HUDEP-2 (cell line): Measurements from ENCODE around the gene KHSRP.

Experiments
- DNase-seq, 76 experiments: peaks; one replicate each; lab custom pipeline; 2025; ENCODE audit not compliant: unreplicated experiment in 76 of 76; lab: John Stamatoyannopoulos, UW

KHSRP gene, protein sequence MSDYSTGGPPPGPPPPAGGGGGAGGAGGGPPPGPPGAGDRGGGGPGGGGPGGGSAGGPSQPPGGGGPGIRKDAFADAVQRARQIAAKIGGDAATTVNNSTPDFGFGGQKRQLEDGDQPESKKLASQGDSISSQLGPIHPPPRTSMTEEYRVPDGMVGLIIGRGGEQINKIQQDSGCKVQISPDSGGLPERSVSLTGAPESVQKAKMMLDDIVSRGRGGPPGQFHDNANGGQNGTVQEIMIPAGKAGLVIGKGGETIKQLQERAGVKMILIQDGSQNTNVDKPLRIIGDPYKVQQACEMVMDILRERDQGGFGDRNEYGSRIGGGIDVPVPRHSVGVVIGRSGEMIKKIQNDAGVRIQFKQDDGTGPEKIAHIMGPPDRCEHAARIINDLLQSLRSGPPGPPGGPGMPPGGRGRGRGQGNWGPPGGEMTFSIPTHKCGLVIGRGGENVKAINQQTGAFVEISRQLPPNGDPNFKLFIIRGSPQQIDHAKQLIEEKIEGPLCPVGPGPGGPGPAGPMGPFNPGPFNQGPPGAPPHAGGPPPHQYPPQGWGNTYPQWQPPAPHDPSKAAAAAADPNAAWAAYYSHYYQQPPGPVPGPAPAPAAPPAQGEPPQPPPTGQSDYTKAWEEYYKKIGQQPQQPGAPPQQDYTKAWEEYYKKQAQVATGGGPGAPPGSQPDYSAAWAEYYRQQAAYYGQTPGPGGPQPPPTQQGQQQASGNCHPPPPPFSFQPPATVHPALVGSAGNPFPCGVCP

DNA sequence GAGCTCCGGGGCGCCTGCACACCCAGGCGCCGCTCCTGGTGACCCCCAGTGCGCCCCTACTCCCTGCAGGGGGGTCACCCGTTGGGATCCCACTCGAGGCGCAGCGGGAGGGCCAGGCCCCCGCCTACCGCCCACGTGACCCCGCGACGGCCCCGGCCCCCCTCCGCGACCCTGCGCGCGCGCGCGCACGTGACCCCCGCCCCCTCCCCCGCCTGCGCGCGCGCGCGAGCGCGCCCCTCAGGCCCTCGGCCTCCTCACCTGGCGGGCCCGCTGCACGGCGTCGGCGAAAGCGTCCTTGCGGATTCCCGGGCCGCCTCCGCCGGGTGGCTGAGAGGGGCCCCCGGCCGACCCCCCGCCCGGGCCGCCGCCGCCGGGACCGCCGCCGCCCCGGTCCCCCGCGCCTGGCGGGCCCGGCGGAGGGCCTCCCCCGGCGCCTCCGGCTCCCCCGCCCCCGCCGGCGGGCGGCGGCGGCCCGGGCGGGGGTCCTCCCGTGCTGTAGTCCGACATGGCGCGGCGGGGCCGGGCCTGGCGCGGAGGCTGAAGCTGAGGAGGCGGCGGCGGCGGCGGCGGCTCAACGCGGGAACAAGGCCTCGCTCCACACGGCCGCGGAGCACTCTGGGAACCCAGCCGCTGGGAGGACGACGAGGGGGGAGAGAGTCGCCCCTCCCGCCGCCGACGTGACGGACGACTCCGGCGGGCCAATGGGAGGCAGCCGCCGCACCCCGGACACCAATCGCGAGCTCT lies at the start of gene KHSRP:
TSS of gene KHSRP (minus strand) at position 617 of the 744 bp plus-strand sequence. CDS start at position 507, 110 bp downstream.
- DNase-seq, result peak in 10 of 76 experiments; percentile 12 to 39 (median 24)

DNA sequence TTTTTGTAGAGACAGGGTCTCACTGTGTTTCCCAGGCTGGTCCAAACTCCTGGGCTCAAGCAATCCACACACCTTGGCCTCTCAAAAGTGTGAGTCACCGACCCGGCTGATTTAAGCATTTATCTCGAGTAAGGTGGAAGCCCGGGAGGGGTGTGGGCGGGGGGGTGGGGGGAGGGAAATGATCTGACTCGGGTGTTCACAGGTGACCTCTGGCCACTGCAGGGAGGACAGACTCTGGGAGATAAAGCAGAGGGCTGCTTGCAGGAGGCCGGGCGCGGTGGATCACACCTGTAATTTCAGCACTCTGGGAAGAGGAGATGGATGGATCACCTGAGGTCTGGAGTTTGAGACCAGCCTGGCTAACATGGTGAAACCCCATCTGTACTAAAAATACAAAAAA lies 49.0 kb upstream of the KHSRP start:
- no peak for DNase-seq

DNA sequence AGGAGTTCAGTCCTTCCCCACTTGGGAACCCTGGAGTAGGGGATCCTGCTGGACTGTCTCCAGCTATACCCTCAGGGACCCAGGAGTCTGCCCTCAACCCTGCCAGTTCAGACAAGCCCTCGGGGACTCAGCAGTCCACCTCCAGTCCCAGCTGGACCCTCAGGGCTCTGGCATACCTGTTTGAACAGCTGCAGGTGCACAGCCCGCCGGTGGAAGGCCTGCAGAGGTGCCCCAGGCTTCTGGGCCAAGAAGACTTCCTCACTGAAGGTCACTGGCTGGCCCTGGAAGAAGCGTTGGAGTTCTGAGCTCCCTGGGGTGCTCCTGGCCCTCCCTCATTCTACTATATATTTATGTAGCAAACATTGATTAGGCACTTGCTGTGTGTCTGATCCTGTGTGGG lies 48.1 kb upstream of the KHSRP start:
- no peak for DNase-seq

DNA sequence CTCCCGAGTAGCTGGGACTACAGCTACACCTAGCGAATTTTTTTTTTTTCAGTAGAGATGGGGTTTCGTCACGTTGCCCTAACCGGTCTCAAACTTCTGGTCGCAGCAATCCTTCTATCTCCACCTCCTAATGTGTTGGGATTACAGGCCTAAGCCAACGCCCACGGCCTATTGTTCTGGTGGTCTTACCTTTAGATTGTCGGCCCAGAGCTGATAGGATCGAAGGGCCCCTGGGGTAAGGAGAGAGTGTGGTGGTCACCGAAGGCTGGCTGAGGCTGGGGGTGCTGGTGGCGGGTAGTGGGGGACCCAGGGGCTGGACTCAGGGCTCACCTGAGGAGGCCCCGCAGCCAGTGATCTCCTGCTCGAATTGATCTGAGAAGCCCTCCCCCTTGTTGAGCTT lies 46.5 kb upstream of the KHSRP start:
- no peak for DNase-seq

DNA sequence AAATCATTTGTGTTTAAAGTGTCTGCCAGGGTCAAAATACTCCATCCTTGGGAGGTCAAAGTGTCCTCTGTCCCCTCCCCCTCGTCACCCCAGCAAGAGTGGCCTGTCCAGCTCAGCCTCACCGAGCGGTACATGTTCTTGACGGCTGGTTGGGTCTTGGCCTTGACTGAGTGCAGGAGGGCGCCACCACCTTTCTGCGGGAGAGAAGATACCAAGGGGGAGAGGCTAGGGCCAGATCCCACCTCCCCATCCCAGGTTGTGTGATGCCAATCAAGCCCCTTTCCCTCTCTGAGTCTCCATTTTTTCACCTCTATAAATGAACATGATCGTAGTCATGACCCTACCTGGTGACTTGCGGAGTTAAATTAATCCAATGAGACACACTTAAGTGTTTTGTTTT lies 45.6 kb upstream of the KHSRP start:
- no peak for DNase-seq

DNA sequence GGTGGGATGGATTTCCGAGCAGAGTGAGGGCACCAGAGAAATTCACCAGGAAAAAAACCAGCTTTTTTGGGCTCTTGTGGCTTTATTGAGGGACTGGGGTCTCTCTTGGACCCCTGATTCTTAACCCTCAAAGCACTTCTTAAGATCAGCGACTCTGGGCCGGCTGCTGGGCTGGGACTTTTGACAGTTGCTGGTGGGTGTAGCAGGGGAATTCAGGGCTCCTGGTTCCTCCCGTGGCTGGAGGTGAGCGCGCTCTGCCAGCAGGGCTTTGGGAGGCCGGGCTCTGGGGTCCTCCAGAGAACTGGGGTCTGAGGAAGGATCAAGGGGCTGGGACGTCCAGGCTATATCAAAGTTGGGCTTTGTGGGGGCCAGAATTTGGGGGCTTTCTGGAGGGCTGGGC lies 42.8 kb upstream of the KHSRP start:
- no peak for DNase-seq

DNA sequence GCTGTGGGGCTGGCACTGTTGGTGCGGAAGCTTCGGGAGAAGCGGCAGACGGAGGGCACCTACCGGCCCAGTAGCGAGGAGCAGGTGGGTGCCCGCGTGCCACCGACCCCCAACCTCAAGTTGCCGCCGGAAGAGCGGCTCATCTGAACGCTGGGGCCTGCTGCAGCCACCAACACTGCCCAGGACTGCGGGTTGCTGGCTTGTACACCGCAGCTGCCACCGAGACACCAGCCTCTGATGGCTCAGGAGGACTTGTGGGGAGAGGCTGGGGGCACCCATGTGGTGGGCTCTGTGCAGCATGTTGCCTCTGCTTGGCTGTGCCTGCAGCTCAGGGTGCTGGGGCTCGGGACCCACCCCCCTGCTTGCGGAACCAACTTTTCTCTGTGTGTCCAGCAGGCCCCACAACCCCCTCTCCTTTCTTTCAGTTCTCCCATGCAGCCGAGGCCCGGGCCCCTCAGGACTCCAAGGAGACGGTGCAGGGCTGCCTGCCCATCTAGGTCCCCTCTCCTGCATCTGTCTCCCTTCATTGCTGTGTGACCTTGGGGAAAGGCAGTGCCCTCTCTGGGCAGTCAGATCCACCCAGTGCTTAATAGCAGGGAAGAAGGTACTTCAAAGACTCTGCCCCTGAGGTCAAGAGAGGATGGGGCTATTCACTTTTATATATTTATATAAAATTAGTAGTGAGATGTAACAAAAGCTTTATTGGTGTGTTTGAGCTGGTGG lies 42.1 kb upstream of the KHSRP start:
- no peak for DNase-seq

DNA sequence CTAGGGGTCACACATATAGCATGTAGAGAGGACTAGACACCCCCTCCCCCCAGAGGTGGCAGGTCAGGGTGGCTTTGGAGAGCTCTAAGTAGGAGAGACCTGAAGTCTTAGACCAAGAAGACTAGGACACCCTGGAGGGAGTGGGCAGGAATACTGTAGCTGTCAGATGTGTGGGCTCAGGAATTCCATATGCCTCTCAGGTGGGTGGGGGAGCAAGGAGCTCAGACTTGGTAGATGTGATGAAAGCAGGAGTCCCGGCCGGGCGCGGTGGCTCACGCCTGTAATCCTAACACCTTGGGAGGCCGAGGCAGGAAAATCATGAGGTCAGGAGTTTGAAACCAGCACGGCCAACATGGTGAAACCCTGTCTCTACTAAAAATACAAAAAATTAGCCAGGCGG lies 41.1 kb upstream of the KHSRP start:
- no peak for DNase-seq

DNA sequence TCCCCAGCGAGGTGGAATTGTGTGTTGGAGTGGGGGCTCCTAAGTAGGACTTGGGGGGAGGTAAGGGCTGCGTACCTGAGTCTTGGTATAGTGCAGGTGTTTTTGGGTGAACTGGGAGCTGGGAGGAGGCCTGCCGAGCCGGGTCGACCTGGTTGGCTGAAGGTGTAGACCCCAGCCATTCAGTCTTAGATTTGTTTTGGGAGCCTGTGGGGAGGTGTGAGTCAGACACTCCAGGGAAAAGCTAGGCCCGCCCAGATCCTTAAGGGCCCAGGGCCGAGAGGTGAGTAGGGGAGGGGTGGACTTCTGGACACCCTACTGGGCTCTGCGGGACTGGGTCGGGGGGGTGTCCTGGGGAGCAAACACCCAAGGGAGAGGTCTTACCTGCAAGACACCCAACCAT lies 40.4 kb upstream of the KHSRP start:
- DNase-seq, result no peak

DNA sequence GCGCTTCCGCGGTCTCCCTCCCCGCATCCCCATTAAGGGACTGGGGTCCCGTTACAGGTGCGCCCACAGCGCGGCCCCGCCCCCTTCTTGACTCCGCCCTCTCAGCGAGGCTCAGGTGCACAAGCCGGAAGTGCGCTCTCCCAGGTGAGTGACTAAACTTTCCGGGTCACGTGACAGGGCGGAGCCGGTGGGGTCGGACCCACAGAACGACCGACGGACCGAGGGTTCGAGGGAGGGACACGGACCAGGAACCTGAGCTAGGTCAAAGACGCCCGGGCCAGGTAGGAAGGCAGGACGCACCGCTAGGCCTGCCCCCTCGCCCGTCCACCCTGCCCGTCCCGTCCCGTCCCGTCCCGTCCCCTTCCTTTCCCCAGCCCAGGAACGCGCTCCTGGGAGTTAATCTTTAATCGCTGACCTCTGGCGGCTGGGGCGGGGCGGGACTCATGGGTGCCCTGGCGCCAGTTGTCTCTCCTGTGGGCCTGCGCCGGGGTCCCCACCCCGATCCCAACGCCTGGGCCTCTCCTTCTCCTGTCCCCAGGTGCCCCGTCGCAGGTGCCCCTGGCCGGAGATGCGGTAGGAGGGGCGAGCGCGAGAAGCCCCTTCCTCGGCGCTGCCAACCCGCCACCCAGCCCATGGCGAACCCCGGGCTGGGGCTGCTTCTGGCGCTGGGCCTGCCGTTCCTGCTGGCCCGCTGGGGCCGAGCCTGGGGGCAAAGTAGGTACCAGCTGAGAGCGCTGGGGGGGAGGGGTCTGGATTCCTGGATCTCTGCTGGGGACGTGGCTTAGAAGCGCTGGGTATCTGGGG lies 39.7 kb upstream of the KHSRP start, which contains the start of gene CRB3:
TSS of gene CRB3 (plus strand) at position 202 of the 804 bp plus-strand sequence. CDS start at position 633, 431 bp downstream.
- DNase-seq, result no peak

DNA sequence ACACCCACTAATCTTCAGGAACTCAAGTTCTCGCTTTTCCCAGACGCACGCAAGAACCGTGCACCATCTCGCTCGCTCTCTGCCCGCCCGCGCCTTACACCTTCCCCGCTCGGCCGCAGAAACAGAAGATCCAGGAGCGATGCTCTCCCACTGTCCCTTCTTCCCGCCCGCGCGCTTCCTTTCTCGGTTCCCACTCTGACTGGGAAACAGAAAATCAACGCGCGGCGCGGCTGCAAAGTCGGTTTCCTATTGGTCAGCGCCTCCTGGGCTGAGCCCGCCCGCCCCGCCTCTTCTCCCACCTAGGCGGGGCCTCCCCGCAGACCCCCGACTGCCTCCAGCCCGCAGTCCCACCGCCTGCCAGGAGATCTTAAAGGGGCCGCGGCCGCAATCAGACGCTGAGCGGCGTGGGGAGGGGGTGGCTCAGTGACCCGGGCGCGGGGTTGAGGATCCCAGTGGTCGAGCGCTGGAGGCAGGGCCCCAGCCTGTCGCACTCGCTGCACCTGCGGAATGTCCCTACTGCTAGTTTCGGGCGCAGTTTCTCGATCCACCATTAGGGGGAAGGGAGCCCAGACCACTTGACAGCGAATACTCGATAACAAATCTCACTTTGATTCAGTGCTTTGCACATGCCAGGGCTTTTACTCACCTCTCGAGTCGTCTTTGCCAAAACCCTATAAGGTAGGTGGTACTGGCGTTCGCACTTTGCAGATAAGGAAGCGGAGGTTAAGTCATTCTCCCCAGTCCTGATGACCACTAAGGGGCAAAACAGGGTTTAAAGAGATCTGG lies 35.7 kb upstream of the KHSRP start:
- peak; percentile 86 to 100 (median 99) for DNase-seq

DNA sequence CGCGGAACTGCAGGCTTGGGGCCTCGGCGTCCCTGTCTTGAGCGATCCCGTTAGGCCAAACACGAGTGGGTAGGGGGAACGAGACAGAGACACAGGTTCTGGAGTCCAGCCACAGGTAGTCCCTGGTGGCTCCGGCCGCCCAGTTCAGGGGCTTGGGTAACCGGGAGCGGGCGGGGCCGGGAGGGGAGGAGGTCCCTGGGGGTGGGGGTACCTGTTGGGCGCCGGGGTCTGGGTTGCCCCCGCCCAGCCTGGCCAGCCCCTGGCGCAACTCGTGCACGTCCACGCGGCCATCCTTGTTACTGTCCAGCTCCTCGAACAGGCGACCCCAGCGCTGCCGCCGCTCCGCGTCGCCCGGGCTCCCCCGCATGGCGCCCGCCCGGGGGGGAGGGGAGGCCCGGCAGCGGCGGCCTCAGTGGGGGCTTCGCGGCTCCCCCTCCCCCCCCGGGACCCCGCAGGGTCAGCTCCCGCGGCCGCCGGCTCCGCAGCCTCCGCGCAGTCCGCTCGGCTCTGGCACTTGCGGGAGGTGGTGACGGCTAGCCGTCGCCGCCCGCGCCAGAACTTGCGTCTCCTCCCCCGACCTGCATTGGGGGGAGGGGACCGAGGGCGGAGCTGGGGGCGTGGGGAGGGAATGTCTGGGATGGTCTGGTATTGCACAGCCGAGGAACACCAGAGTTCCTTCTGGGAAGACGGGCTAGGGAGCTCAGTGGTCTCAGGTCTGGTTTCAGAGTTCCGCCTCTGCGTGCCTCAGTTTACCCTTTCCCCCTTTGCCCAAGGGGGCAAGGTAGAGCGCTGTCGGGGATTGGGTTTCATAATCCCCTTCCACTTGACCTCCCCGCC lies 34.9 kb upstream of the KHSRP start, which contains the start of gene SLC25A23:
TSS of gene SLC25A23 (minus strand) at position 531 of the 837 bp plus-strand sequence. CDS start at position 367, 164 bp downstream.
- peak in 58 of 76 experiments; percentile 8 to 88 (median 50) for DNase-seq

DNA sequence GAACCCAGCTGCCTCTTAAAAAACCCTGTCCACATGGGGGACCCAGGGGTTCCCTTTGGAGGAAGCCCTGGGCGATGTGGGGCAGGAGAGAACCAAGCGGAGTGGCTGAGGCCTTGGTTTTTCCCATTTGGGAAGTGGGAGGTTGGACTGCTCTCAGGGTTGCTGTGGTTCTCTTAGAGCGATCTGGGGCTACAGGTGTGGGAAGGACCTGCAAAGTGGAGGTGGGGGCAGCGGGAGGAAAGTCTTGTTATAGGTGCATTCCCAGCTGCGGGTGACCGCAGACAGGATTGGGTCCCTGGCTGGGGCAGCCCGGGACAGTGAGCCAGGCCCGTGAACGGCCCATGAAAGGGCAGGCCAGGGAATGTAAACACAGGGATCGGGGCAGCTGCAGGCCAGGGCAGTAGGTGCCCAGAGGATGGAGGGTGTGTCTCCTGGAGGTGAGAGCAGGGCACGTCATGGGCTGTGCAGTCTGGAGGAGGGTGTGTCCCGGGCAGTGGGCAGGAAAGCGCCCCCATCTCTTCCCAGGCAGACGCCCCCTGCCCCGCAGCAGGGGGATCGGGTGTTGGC lies 34.2 kb upstream of the KHSRP start:
- DNase-seq, result no peak

DNA sequence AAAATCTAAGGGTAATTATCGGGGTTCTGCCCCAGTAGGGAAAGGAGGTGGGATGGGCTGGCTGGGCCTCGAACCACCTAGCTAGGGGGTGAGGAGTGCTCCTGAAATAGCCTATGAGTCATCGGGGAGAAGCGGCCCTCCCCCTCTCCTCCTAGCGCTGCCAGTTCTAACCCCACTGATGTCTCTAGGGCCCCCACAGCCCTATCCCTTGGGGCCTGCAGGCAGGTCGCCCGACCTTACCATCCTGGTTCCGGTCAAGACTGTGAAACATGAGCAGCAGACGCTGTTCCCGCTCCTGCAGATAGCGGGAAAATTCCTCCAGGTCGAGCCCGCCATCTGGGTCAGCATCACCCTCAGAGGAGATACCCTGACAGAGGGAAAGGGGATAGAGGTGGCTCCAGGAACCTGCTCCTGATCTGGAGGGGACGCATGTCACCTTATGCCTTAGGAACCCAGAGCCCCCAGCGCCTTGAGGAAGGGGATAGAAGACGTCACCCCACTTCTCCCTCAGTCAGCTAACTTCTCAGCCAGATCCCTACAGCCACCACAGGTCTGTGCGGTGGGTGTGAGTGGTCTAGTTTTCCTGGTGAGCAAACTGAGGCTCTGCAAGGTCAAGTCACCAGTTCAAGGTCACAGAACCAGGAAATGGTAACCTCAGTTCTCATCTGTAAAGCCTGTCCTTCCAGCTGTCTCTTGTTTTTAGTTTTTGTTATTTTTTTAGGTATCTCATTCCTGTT lies 33.5 kb upstream of the KHSRP start:
- DNase-seq, result no peak

DNA sequence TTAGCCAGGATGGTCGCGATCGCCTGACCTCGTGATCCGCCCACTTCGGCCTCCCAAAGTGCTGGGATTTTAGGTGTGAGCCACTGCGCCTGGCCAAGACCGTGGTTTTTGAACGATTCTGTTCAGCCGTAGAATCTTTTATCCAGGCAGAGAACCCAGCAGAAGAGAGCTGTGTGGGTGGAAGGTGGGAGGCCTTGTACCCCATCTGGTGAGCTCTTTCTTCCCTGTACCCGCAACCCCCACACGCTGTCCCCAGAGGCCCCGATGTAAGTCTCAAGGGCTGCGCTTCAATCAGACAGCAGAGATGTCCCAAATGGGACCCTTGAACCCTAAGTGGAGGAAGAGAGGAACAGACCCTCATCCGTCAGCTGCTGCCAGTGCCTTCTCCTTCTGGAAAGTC lies 31.3 kb upstream of the KHSRP start:
- DNase-seq, result no peak

DNA sequence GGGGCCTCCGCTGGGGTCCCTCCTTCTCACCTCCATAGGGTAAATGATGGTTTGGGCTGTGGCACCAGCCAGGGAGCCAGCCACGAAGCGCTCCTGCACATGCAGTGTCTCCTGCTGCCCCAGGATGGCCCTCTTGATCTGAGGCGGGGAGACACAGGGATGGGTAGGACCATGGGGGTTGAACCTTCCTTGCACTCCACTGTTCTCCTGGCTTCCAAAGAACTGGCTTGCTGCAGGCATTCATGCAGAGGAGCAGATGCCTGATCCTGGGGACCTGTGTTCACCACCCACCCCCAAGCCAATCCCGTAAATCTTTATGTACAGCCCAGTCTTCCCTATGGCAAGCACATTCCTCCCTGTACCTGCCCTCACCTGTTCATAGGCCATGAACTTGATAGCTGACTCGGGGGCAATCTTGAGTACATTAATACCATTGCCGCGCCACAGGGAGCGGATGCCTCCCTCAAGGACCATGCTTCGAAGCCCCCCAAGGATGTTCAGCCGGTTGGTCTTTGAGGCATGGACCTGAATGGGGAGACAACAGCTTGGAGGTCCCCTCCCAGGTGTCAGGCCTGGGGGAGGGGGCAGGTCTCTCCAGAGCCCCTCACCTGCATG lies 29.4 kb upstream of the KHSRP start:
- no peak for DNase-seq
